Measurements from ENCODE around the gene MYBPC1.

DNA sequence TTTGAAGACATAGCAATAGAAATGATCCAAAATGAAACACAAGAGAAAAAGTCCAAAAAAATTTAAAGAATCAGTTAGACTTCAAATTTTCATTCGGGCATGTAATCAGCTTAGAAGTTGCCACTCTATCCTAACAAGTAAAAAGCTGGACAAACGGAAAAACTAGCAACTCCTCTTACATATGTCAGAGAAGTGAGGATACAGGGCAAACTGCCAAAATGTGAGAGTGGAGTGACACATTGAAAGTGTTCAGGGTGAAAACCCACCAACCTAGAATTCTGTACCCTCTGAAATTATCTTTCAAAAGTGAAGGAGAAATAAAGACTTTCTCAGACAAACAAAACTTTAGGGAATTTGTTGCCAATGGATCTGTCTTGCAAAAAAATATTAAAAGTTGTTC, 60.6 kb downstream of the MYBPC1 start:
- TF ChIP-seq, protein P1, sequence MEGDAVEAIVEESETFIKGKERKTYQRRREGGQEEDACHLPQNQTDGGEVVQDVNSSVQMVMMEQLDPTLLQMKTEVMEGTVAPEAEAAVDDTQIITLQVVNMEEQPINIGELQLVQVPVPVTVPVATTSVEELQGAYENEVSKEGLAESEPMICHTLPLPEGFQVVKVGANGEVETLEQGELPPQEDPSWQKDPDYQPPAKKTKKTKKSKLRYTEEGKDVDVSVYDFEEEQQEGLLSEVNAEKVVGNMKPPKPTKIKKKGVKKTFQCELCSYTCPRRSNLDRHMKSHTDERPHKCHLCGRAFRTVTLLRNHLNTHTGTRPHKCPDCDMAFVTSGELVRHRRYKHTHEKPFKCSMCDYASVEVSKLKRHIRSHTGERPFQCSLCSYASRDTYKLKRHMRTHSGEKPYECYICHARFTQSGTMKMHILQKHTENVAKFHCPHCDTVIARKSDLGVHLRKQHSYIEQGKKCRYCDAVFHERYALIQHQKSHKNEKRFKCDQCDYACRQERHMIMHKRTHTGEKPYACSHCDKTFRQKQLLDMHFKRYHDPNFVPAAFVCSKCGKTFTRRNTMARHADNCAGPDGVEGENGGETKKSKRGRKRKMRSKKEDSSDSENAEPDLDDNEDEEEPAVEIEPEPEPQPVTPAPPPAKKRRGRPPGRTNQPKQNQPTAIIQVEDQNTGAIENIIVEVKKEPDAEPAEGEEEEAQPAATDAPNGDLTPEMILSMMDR (IDR thresholded peaks at IDR 0.05), result no peak
- TF ChIP-seq POLR2A (IDR thresholded peaks at IDR 0.05), result no peak
